Type B pancreatic cell (in vitro differentiated cells): ENCODE data around the gene SLC4A4. TPM values are rescaled to one million over a fixed set of nuclear protein-coding genes. Genes with fewer than 3 reads are reported as not detected.

ENCODE experiments used
- DNase-seq: peaks from one replicate; pipeline ENCODE4 v3.0.0; 2021; ENCODE audit warnings: mixed read lengths; ENCODE audit not compliant: unreplicated experiment; ENCODE audit errors: extremely low spot score
- H3K27ac Mint-ChIP-seq: 2 replicates; pipeline ENCODE4 v1.8.0; 2021; ENCODE audit warnings: mild to moderate bottlenecking, mixed read lengths
- H3K27me3 Mint-ChIP-seq: 2 replicates; pipeline ENCODE4 v1.8.0; 2021; ENCODE audit warnings: mixed read lengths
- H3K36me3 Mint-ChIP-seq: 2 replicates; pipeline ENCODE4 v1.8.0; 2021; ENCODE audit warnings: mixed read lengths
- H3K4me1 Mint-ChIP-seq: one replicate; pipeline ENCODE4 v1.8.0; 2021; ENCODE audit warnings: mixed read lengths; ENCODE audit not compliant: unreplicated experiment
- H3K4me3 Mint-ChIP-seq: 2 replicates; pipeline ENCODE4 v1.8.0; 2021; ENCODE audit warnings: mild to moderate bottlenecking, mixed read lengths
- H3K9me3 Mint-ChIP-seq: 2 replicates; pipeline ENCODE4 v1.8.0; 2021; ENCODE audit warnings: mixed read lengths
- long read RNA-seq: library from polyadenylated mRNA; unstranded; transcript quantifications from one replicate; pipeline ENCODE4 v2.0.0, GENCODE V29; 2020
- total RNA-seq: library from RNA; stranded (reverse); gene quantifications from 2 replicates; pipeline ENCODE4 v1.2.1, GENCODE V29; 2021; ENCODE audit warnings: low replicate concordance
- TF ChIP-seq, protein P1 (sequence below): fragments of 200-600 bp; sonication (generic); conservative IDR thresholded peaks from 2 replicates; pipeline ENCODE4 v1.5.0; 2021; ENCODE audit warnings: antibody characterized with exemption, mild to moderate bottlenecking

The SLC4A4 gene
- 27.2 and 32.0 TPM in 2 replicates for total RNA-seq
- long read RNA-seq, partial matches to known transcripts: 5 of 19 reads
- long read RNA-seq, other reads (novel, unspliced or antisense): 14 of 19 reads

DNA sequence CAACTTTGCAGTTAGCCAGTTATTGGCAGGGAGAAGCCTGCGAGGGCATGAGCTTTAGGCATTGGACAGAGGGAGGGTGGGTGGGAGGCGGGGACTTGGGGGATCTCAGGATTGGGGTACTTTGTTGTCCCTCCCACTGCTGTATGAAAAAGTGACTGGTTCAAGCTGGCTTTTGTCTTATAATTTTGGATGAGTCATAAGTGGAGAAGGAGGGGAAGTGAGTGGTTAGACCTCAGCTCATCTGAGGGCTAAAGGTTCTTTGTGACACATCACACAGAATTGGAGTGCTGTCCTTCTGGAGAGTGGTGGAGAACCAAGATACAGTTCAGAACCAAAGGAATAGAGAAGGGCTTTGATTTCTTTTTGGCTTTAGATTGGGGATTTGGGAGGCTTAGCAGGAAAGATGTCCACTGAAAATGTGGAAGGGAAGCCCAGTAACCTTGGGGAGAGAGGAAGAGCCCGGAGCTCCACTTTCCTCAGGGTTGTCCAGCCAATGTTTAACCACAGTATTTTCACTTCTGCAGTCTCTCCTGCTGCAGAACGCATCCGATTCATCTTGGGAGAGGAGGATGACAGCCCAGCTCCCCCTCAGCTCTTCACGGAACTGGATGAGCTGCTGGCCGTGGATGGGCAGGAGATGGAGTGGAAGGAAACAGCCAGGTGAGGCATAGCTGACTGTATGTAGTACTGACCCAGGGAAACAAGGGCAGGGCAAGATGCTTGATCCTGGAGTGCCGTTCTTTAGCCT lies at the start of gene SLC4A4:
SLC4A4 (plus strand) TSS at position 175 of the 748 bp plus-strand sequence.
- TF ChIP-seq, protein P1, sequence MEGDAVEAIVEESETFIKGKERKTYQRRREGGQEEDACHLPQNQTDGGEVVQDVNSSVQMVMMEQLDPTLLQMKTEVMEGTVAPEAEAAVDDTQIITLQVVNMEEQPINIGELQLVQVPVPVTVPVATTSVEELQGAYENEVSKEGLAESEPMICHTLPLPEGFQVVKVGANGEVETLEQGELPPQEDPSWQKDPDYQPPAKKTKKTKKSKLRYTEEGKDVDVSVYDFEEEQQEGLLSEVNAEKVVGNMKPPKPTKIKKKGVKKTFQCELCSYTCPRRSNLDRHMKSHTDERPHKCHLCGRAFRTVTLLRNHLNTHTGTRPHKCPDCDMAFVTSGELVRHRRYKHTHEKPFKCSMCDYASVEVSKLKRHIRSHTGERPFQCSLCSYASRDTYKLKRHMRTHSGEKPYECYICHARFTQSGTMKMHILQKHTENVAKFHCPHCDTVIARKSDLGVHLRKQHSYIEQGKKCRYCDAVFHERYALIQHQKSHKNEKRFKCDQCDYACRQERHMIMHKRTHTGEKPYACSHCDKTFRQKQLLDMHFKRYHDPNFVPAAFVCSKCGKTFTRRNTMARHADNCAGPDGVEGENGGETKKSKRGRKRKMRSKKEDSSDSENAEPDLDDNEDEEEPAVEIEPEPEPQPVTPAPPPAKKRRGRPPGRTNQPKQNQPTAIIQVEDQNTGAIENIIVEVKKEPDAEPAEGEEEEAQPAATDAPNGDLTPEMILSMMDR: no peak
- Mint-ChIP-seq H3K36me3 (peaks cover 11% of the 10 kb centered on the region), H3K4me1 (peaks cover 6% of the 10 kb centered on the region), H3K4me3 (no peak within 1 kb of the TSS), H3K9me3 (peaks cover 6% of the 10 kb centered on the region), H3K27me3 (no peaks in the 10 kb centered on the region), H3K27ac (no peak within 1 kb of the TSS)
- no peak for DNase-seq

DNA sequence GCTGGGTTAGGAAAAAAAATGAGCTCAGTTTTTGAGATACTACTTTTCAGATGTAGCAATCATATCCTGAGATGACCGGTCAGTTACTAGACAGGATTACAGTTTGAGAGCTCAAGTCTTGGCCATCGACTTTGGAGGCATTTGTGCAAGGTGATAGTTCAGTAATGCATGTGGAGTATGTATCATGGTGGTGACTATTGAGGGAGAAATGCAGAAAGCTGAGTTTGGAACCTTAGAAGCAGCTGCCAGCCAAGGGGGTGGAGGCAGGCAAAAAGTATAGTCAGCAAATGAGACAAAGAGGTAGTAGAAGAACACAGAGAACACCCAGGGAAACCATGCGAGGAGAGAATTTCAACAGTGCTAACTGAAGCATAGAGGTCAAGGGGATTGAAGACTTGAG lies 48.7 kb upstream of the SLC4A4 start:
- H3K36me3 Mint-ChIP-seq: no peaks in the 10 kb centered on the region
- peaks cover 10% of the 10 kb centered on the region for H3K4me1 Mint-ChIP-seq
- DNase-seq: no peak
- H3K27me3 Mint-ChIP-seq: no peaks in the 10 kb centered on the region
- H3K9me3 Mint-ChIP-seq: no peaks in the 10 kb centered on the region
- TF ChIP-seq, protein P1: no peak
- no peak overlapping the region for H3K4me3 Mint-ChIP-seq
- H3K27ac Mint-ChIP-seq: no peak overlapping the region

DNA sequence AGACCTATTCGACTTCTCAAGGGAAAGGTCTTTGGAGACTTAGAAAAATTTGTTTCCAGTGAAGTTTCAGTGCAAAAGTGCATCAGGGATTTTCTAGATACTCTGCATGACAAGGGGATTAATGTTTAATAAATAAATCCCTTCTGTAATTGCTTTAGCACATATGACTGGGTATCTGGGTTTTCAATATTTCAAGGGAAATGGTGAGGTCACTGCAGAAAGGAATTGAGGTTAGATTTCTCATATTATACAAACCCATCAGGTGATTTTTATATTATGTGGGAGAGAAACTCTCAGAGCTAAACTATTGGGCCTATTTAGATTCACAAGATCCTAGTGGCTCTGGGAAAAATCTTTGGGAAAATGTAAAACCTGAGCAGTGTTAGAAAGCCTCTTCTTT lies 48.3 kb upstream of the SLC4A4 start:
- no peak for DNase-seq
- H3K36me3 Mint-ChIP-seq: no peaks in the 10 kb centered on the region
- H3K9me3 Mint-ChIP-seq: no peaks in the 10 kb centered on the region
- TF ChIP-seq, protein P1: no peak
- no peak overlapping the region for H3K4me3 Mint-ChIP-seq
- peaks cover 10% of the 10 kb centered on the region for H3K4me1 Mint-ChIP-seq
- H3K27me3 Mint-ChIP-seq: no peaks in the 10 kb centered on the region
- no peak overlapping the region for H3K27ac Mint-ChIP-seq

DNA sequence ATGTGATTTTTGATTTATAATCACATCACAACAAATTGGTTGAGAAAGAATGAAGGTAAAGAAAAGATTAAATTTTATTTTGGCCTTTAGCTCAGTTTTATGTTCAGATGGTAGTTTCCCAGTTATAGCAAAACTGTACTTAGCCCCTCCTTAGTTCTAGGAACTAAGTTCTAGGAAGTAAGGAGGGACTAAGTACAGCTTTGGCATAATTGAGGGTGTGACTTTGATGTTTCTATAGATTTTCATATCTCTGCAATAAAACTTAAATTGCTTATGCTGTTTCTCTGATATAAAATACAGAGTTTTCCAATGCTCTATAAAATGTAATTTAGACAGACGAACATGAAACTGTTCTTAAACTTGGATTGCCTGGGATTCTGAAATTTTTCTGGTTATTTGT lies 46.6 kb upstream of the SLC4A4 start:
- peaks cover 10% of the 10 kb centered on the region for H3K4me1 Mint-ChIP-seq
- no peaks in the 10 kb centered on the region for H3K27me3 Mint-ChIP-seq
- H3K4me3 Mint-ChIP-seq: no peak overlapping the region

DNA sequence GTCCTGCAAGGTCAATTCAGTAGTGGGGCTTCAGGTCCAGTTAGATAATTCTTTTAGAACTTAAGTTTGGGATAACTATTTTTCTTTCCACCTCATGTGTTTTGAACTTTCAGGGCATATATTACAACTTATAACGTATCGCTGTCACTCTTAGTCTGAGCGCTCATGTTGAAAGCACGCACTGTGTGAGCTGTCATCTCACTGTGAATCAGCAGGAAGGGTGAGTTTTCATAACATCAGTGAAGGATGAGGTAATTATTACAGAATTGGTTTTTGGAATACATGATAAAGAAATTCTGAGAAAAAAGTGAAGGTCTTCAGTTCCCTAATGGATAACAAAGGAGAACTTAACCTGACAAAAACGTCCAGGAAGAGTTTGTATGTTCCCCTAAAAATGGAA lies 45.1 kb upstream of the SLC4A4 start:
- H3K4me3 Mint-ChIP-seq: no peak overlapping the region
- no peaks in the 10 kb centered on the region for H3K36me3 Mint-ChIP-seq
- H3K27me3 Mint-ChIP-seq: no peaks in the 10 kb centered on the region
- no peak for DNase-seq
- no peaks in the 10 kb centered on the region for H3K9me3 Mint-ChIP-seq
- H3K27ac Mint-ChIP-seq: no peak overlapping the region
- TF ChIP-seq, protein P1: no peak
- H3K4me1 Mint-ChIP-seq: peaks cover 10% of the 10 kb centered on the region

More for the DNA sequence above, 46.6 kb upstream of the SLC4A4 start:
- DNase-seq: no peak
- Mint-ChIP-seq H3K9me3 (no peaks in the 10 kb centered on the region), H3K36me3 (no peaks in the 10 kb centered on the region), H3K27ac (no peak overlapping the region)
- TF ChIP-seq, protein P1: no peak
